Measurements from ENCODE around the gene TIFAB. TPM values are rescaled to one million over a fixed set of nuclear protein-coding genes. Genes with fewer than 3 reads are reported as not detected.

The TIFAB gene
- total RNA-seq, 1 donor from 2014 or later: not detected

GRCh38 chr5:135445306-135445985 is 6.7 kb downstream of the TIFAB start:
- Histone ChIP-seq H3K9me3 (no peaks in the 10 kb centered on the region), H3K4me3 (no peak overlapping the region), H3K27me3 (no peaks in the 10 kb centered on the region), H3K36me3 (no peaks in the 10 kb centered on the region), H3K27ac (no peak overlapping the region), H3K4me1 (no peaks in the 10 kb centered on the region)
- peak in 1 of 2 donors; percentile 60 for DNase-seq (ENCODE audit: low spot score in 2 of 2)
- TF ChIP-seq CTCF (IDR thresholded peaks at IDR 0.05): no peak
- intact Hi-C loops (cut with DNase I): no loop called here

DNA sequence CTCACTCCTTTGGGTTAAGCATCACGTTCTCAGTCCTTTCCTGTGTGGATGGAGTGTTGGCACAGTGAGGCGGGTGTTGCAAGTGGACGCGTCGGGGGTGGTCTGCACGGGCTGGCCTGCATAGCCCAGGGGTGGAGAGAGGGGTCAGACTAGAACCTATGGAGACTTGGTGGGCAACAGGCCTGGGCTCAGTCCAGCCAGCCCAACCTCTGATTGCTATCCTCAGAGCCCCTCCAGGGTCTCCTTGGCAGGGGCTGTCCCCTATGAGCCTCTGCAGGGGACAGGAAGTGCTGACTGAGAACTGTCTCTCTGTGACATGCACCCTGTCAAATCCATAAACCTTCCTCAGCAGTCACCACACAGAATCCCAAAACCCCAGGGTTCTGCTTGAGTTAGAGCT is 7.3 kb downstream of the TIFAB start:
- peak in 1 of 2 donors; percentile 25 for DNase-seq (ENCODE audit: low spot score in 2 of 2)
- Histone ChIP-seq H3K27ac (no peak overlapping the region), H3K4me3 (no peak overlapping the region), H3K36me3 (no peaks in the 10 kb centered on the region), H3K4me1 (no peaks in the 10 kb centered on the region), H3K9me3 (no peaks in the 10 kb centered on the region), H3K27me3 (no peaks in the 10 kb centered on the region)
- intact Hi-C loops (cut with DNase I): no loop called here
- TF ChIP-seq CTCF (IDR thresholded peaks at IDR 0.05): no peak

GRCh38 chr5:135444360-135444759 is 7.8 kb downstream of the TIFAB start:
- H3K4me3 ChIP-seq: no peak overlapping the region
- H3K36me3 ChIP-seq: no peaks in the 10 kb centered on the region
- DNase-seq (ENCODE audit: low spot score in 2 of 2): peak in 1 of 2 donors; percentile 27
- TF ChIP-seq CTCF (IDR thresholded peaks at IDR 0.05): no peak
- intact Hi-C loops (cut with DNase I): no loop called here
- no peaks in the 10 kb centered on the region for H3K9me3 ChIP-seq
- no peaks in the 10 kb centered on the region for H3K4me1 ChIP-seq
- no peak overlapping the region for H3K27ac ChIP-seq
- H3K27me3 ChIP-seq: no peaks in the 10 kb centered on the region

DNA sequence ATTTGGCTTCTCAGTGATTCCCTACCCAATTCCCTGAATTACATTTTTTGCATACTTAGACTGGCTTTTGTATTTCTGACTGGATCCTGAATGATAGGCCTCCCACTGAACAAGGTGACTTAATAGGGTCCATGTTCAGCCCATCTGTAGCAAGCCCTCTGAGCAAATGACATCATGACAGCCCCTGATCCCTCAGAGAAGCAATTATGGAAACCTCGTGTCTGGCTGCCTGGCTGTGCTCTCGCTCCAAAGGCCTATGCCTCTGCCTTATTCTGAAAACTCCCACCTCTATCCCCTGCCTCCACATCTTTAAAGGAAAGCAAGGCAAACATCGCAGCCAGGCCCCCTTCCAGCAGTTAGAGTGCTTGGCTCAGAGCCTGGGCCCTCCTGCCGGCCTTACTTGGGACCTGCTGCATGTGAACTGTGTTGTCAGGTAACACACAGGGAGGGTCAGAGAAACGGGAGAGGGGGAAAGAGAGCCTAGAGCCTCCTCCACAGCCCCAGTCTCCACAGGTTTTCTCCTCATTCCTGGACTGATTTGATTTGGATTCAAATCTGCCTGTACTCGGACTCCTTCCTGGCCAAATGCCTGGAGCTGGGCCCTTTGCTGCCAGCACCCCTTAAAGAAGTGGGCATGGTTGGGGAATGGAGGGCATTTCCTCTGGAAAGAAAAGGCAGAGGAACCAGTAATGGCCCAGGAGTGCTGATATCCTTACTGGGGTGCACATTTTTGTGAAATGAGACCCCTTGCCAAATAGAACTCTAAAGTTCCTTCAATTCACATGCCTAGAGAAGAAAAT is 8.8 kb downstream of the TIFAB start:
- Histone ChIP-seq H3K4me3 (no peak overlapping the region), H3K27me3 (no peaks in the 10 kb centered on the region), H3K27ac (no peak overlapping the region), H3K4me1 (peaks cover 0 to 2% of the 10 kb centered on the region in 2 donors), H3K36me3 (no peaks in the 10 kb centered on the region), H3K9me3 (no peaks in the 10 kb centered on the region)
- intact Hi-C loops (cut with DNase I): no loop called here
- DNase-seq (ENCODE audit: low spot score in 2 of 2): peak in 1 of 2 donors; percentile 35
- no peak for TF ChIP-seq CTCF (IDR thresholded peaks at IDR 0.05)

GRCh38 chr5:135442431-135443160 is 9.6 kb downstream of the TIFAB start:
- peak in 1 of 2 donors; percentile 53 for DNase-seq (ENCODE audit: low spot score in 2 of 2)
- Histone ChIP-seq H3K36me3 (no peaks in the 10 kb centered on the region), H3K4me1 (peaks cover 0 to 8% of the 10 kb centered on the region in 2 donors), H3K9me3 (no peaks in the 10 kb centered on the region), H3K27ac (no peak overlapping the region), H3K27me3 (no peaks in the 10 kb centered on the region), H3K4me3 (no peak overlapping the region)
- no peak for TF ChIP-seq CTCF (IDR thresholded peaks at IDR 0.05)
- intact Hi-C loops (cut with DNase I): no loop called here
